H1 (cell line): ENCODE data around the gene DNAAF5. TPM values are rescaled to one million over a fixed set of nuclear protein-coding genes. Genes with fewer than 3 reads are reported as not detected.

Source experiments
- CTCF ChIA-PET: fragments of 300-600 bp; sonication (Branson Sonifier 250); formaldehyde crosslinking; loops from one replicate; lab custom pipeline; 2021; ENCODE audit not compliant: partially characterized antibody; lab: Charles Lee
- POLR2A ChIA-PET: fragments of 300-600 bp; sonication (Branson Sonifier 250); formaldehyde crosslinking; loops from one replicate; lab custom pipeline; 2021; ENCODE audit warnings: inconsistent platforms; ENCODE audit not compliant: partially characterized antibody; lab: Charles Lee
- DNase-seq, 2 experiments: peaks; one replicate each; pipeline versions ENCODE4 v3.0.0 to v3.0.0-alpha.2; 2010 to 2022; ENCODE audit warnings: low spot score in 2 of 2, low read depth in 1 of 2, mixed read lengths in 1 of 2
- FAIRE-seq: peaks from 2 replicates; lab custom pipeline; 2011; peaks lifted over from hg19 to GRCh38; lab: Jason Lieb, UNC
- H2AFZ ChIP-seq: 2 replicates; pipeline ENCODE4 v1.8.1; 2012; ENCODE audit warnings: low read length, inconsistent platforms
- H2AK5ac ChIP-seq: 2 replicates; pipeline ENCODE4 v1.6.1; 2013; ENCODE audit warnings: low read depth, low read length
- H2BK120ac ChIP-seq: replicated peaks from 2 replicates; pipeline ENCODE3; 2013; ENCODE audit warnings: low read depth, low read length, inconsistent platforms
- H2BK12ac ChIP-seq: 2 replicates; pipeline ENCODE4 v1.6.1; 2013; ENCODE audit warnings: low read depth, low read length
- H2BK15ac ChIP-seq: 2 replicates; pipeline ENCODE4 v1.6.1; 2013; ENCODE audit warnings: low read length
- H2BK20ac ChIP-seq: 2 replicates; pipeline ENCODE4 v1.6.1; 2013; ENCODE audit warnings: low read length
- H2BK5ac ChIP-seq: 2 replicates; pipeline ENCODE4 v1.6.1; 2013; ENCODE audit warnings: low read depth, low read length
- H3K14ac ChIP-seq: 2 replicates; pipeline ENCODE4 v1.6.1; 2013; ENCODE audit warnings: inconsistent platforms; ENCODE audit not compliant: insufficient read length
- H3K18ac ChIP-seq: 2 replicates; pipeline ENCODE4 v1.6.1; 2013; ENCODE audit warnings: low read length; ENCODE audit errors: extremely low read depth
- H3K23ac ChIP-seq: 2 replicates; pipeline ENCODE4 v1.6.1; 2013; ENCODE audit warnings: inconsistent platforms; ENCODE audit not compliant: insufficient read length
- H3K23me2 ChIP-seq: 2 replicates; pipeline ENCODE4 v1.6.1; 2013; ENCODE audit warnings: low read depth, low read length
- H3K27ac ChIP-seq: 2 replicates; pipeline ENCODE4 v1.6.1; 2011; ENCODE audit warnings: low read depth, low read length, inconsistent platforms
- H3K27me3 ChIP-seq, 4 experiments: replicated peaks in 1 of 4; 1 replicate in 1 of 4; 2 replicates in 3 of 4; pipeline versions ENCODE4 v1.6.1 to v1.8.1; 2011 to 2013; ENCODE audit warnings: low read length in 3 of 4, mild to moderate bottlenecking in 3 of 4, inconsistent platforms in 2 of 4, mixed read lengths in 2 of 4, moderate library complexity in 1 of 4; ENCODE audit not compliant: control insufficient read depth in 3 of 4, insufficient read depth in 3 of 4; ENCODE audit errors: extremely low read depth in 1 of 4
- H3K36me3 ChIP-seq, 4 experiments: 2 replicates each; pipeline versions ENCODE4 v1.6.1 to v1.8.1; 2011 to 2013; ENCODE audit warnings: mild to moderate bottlenecking in 4 of 4, low read length in 3 of 4, moderate library complexity in 2 of 4, control low read depth in 1 of 4, inconsistent platforms in 1 of 4; ENCODE audit not compliant: insufficient read depth in 4 of 4, control insufficient read depth in 2 of 4
- H3K4ac ChIP-seq: replicated peaks from 2 replicates; pipeline ENCODE3; 2013; ENCODE audit warnings: low read length, low read depth, mixed read lengths, inconsistent platforms; ENCODE audit not compliant: insufficient read length
- H3K4me1 ChIP-seq, 4 experiments: replicated peaks in 1 of 4; 1 replicate in 1 of 4; 2 replicates in 3 of 4; pipeline versions ENCODE4 v1.6.1 to v1.8.1; 2011 to 2013; ENCODE audit warnings: low read length in 3 of 4, inconsistent platforms in 2 of 4, mixed read lengths in 1 of 4; ENCODE audit not compliant: insufficient read depth in 4 of 4, control insufficient read depth in 3 of 4
- H3K4me2 ChIP-seq, 2 experiments: 2 replicates each; pipeline versions ENCODE4 v1.6.1 to v1.8.1; 2011 to 2013; ENCODE audit warnings: low read depth in 2 of 2, low read length in 2 of 2, control low read depth in 1 of 2, inconsistent platforms in 1 of 2, mild to moderate bottlenecking in 1 of 2; ENCODE audit not compliant: insufficient read depth in 1 of 2
- H3K4me3 ChIP-seq, 4 experiments: fragments of 200-600, 300-600 bp in 1 of 4; sonication (generic), shearing (Covaris generic), sonication (Bioruptor Twin) in 1 of 4; 2 replicates each; pipeline versions ENCODE4 v1.5.1 to v1.8.1; 2011 to 2016; ENCODE audit warnings: low read length in 4 of 4, low read depth in 3 of 4, control low read depth in 2 of 4, inconsistent platforms in 2 of 4, mild to moderate bottlenecking in 2 of 4, mixed read lengths in 1 of 4, moderate library complexity in 1 of 4; ENCODE audit not compliant: insufficient read depth in 2 of 4; ENCODE audit errors: extremely low read depth in 1 of 4
- H3K56ac ChIP-seq: replicated peaks from 2 replicates; pipeline ENCODE3; 2013; ENCODE audit warnings: low read depth, mild to moderate bottlenecking, mixed read lengths, low read length, inconsistent platforms; ENCODE audit not compliant: insufficient read length
- H3K79me1 ChIP-seq: 2 replicates; pipeline ENCODE4 v1.6.1; 2013; ENCODE audit warnings: low read depth, low read length, control low read depth
- H3K79me2 ChIP-seq, 2 experiments: 2 replicates each; pipeline versions ENCODE4 v1.6.1 to v1.8.1; 2012 to 2013; ENCODE audit warnings: low read length in 2 of 2, mild to moderate bottlenecking in 2 of 2, inconsistent platforms in 1 of 2; ENCODE audit not compliant: insufficient read depth in 2 of 2, control insufficient read depth in 1 of 2
- H3K9ac ChIP-seq, 4 experiments: replicated peaks in 1 of 4; 1 replicate in 1 of 4; 2 replicates in 3 of 4; pipeline versions ENCODE4 v1.6.1 to v1.8.1; 2011 to 2013; ENCODE audit warnings: low read depth in 3 of 4, low read length in 3 of 4, control low read depth in 2 of 4, mild to moderate bottlenecking in 2 of 4, moderate library complexity in 2 of 4, inconsistent platforms in 1 of 4; ENCODE audit errors: extremely low read depth in 1 of 4
- H3K9me3 ChIP-seq, 2 experiments: 2 replicates each; pipeline versions ENCODE4 v1.6.1 to v1.8.1; 2012 to 2013; ENCODE audit warnings: mild to moderate bottlenecking in 2 of 2, moderate library complexity in 2 of 2, control low read depth in 1 of 2, inconsistent platforms in 1 of 2, low read depth in 1 of 2, low read length in 1 of 2, mixed read lengths in 1 of 2; ENCODE audit not compliant: insufficient read depth in 2 of 2
- H4K20me1 ChIP-seq, 2 experiments: replicated peaks in 1 of 2; 2 replicates each; pipeline versions ENCODE3 to v1.8.1; 2011 to 2013; ENCODE audit warnings: inconsistent platforms in 2 of 2, low read length in 2 of 2, mild to moderate bottlenecking in 1 of 2; ENCODE audit not compliant: insufficient read depth in 2 of 2, control insufficient read depth in 1 of 2
- H4K5ac ChIP-seq: 2 replicates; pipeline ENCODE4 v1.6.1; 2013; ENCODE audit warnings: low read length, low read depth, mixed read lengths, inconsistent platforms; ENCODE audit not compliant: insufficient read length
- H4K8ac ChIP-seq: 2 replicates; pipeline ENCODE4 v1.8.0; 2013; ENCODE audit warnings: mild to moderate bottlenecking, moderate library complexity, low read length, inconsistent platforms; ENCODE audit not compliant: insufficient read depth; ENCODE audit errors: extremely low read depth
- H4K91ac ChIP-seq: replicated peaks from 2 replicates; pipeline ENCODE3; 2013; ENCODE audit warnings: low read length, mixed read lengths, inconsistent platforms; ENCODE audit not compliant: insufficient read length
- ASH2L ChIP-seq: fragments of 200-600, 300-600 bp; sonication (generic); IDR thresholded peaks from one replicate; pipeline ENCODE4 v1.7.1; 2017; ENCODE audit warnings: low read length
- BCL11A ChIP-seq, 2 experiments: IDR thresholded peaks; one replicate each; pipeline ENCODE4 v1.6.1; 2011; ENCODE audit warnings: low read depth in 2 of 2, low read length in 2 of 2, mild to moderate bottlenecking in 2 of 2
- CTCF ChIP-seq, 3 experiments: IDR thresholded peaks; 1 replicate in 2 of 3; 2 replicates in 1 of 3; pipeline versions ENCODE4 v1.5.1 to v1.6.1; 2011; ENCODE audit warnings: low read length in 3 of 3, mild to moderate bottlenecking in 3 of 3, inconsistent platforms in 2 of 3, low read depth in 1 of 3, moderate library complexity in 1 of 3; ENCODE audit not compliant: insufficient read depth in 1 of 3; ENCODE audit errors: control extremely low read depth in 1 of 3
- EGR1 ChIP-seq: IDR thresholded peaks from 2 replicates; pipeline ENCODE4 v1.6.1; 2011; ENCODE audit warnings: low read depth, low read length, borderline replicate concordance
- FOSL1 ChIP-seq: IDR thresholded peaks from 2 replicates; pipeline ENCODE4 v1.6.1; 2011; ENCODE audit warnings: mild to moderate bottlenecking, low read depth, low read length, moderate library complexity; ENCODE audit not compliant: insufficient read depth
- YY1 ChIP-seq: IDR thresholded peaks from 2 replicates; pipeline ENCODE4 v1.6.1; 2011; ENCODE audit warnings: low read depth, mild to moderate bottlenecking, low read length
- ZNF274 ChIP-seq: IDR thresholded peaks from 2 replicates; pipeline ENCODE4 v1.7.0; 2012; ENCODE audit warnings: low read length, borderline replicate concordance; ENCODE audit errors: extremely low read depth
- WGBS, 2 experiments: shearing (Covaris generic) in 1 of 2; methylation state at CpG; one replicate each; pipeline versions ENCODE4 v1.1.6 to v1.1.7; 2013 to 2015; ENCODE audit warnings: low lambda C conversion rate in 2 of 2, mixed read lengths in 2 of 2, inconsistent platforms in 1 of 2, low coverage in 1 of 2, missing lambda C conversion rate in 1 of 2; ENCODE audit not compliant: insufficient replicate concordance in 2 of 2, insufficient coverage in 1 of 2, insufficient read length in 1 of 2; ENCODE audit errors: extremely low coverage in 1 of 2, missing lambda C conversion rate in 1 of 2; 5-methylcytosine and 5-hydroxymethylcytosine counted together
- polyA plus RNA-seq, 7 experiments: library from polyadenylated mRNA; depleted of rRNA in 3 of 7; stranded (reverse) in 5 of 7; unstranded in 2 of 7; fragments of >200 nt in 5 of 7; fragments of 200-250 nt in 2 of 7; gene quantifications; 1 replicate in 5 of 7; 2 replicates in 1 of 7; 4 replicates in 1 of 7; pipeline versions ENCODE4 v1.2.1 to v1.2.3, GENCODE V29; 2011 to 2013; ENCODE audit warnings: missing spikeins in 2 of 7, mixed read lengths in 2 of 7
- total RNA-seq: library from RNA; stranded (reverse); fragmentation: NEBNext Ultra II Directional; extraction: Animal tissue kit (Norgen Biotek cat#: 25700); gene quantifications from 2 replicates; pipeline ENCODE4 v1.2.1, GENCODE V29; 2021

DNAAF5 gene
- total and polyA plus RNA-seq, 2 of the 8 experiments (the other 6 are each of a cell fraction or from before 2014, with no cell fraction given) = 55.1 to 95.9 TPM

- Histone ChIP-seq H2BK20ac (no peak overlapping the region), H2BK12ac (no peak overlapping the region), H3K4me2 (no peak overlapping the region), H2AK5ac (no peak overlapping the region), H4K8ac (no peak overlapping the region), H3K79me2 (no peaks in the 10 kb centered on the region), H2BK120ac (no peak overlapping the region), H3K23me2 (no peaks in the 10 kb centered on the region), H4K5ac (no peak overlapping the region), H3K23ac (no peak overlapping the region), H3K79me1 (no peaks in the 10 kb centered on the region; the same call in 1 of the 2 replicates), H3K56ac (no peak overlapping the region), H2BK15ac (no peak overlapping the region), H3K4me1 (no peaks in the 10 kb centered on the region), H3K14ac (no peak overlapping the region), H3K27ac (no peak overlapping the region), H3K9ac (no peak overlapping the region), H3K18ac (no peak overlapping the region), H3K4me3 (no peak overlapping the region), H3K4ac (no peak overlapping the region), H3K27me3 (no peaks in the 10 kb centered on the region), H2AFZ (no peak overlapping the region), H3K9me3 (no peaks in the 10 kb centered on the region), H3K36me3 (peaks cover 15 to 40% (median 28%) of the 10 kb centered on the region in 4 experiments), H2BK5ac (no peak overlapping the region), H4K91ac (no peak overlapping the region), H4K20me1 (peaks cover 0 to 11% of the 10 kb centered on the region in 2 experiments)
- no peak for FAIRE-seq
- CTCF ChIA-PET = interaction anchor here (0.7 to 1.9 kb wide), 4 partner anchors 13 to 91 kb away, joined by 3 to 4 read pairs (median 4); no protein-coding TSS in a partner anchor
- POLR2A ChIA-PET = interaction anchor here (0.9 kb wide), 1 partner anchor 10 kb away, joined by 3 read pairs; no protein-coding TSS in a partner anchor
- 95% methylated on average over 12 of the region's 12 CpGs; no CpG with 5 or more reads in 1 of the 2 experiments for WGBS, 2 experiments
- no peak for DNase-seq
- TF ChIP-seq FOSL1 = no peak
- TF ChIP-seq EGR1 = no peak
- TF ChIP-seq CTCF (IDR thresholded peaks at IDR 0.05; ENCODE audit: control extremely low read depth in 1 of 3, insufficient read depth in 1 of 3, low read depth in 1 of 3, low read length in 3 of 3) = no peak
- TF ChIP-seq BCL11A (IDR thresholded peaks at IDR 0.05; ENCODE audit: low read depth in 2 of 2, low read length in 2 of 2) = no peak
- no peak for TF ChIP-seq ASH2L
- no peak for TF ChIP-seq ZNF274
- TF ChIP-seq YY1 = no peak
These were observed 34.6 kb downstream of the DNAAF5 start for GRCh38 chr7:761101-761500.
